SK-N-SH (cell line): ENCODE measurements around the gene PSMA6. TPM values are rescaled to one million over a fixed set of nuclear protein-coding genes. Genes with fewer than 3 reads are reported as not detected.

Source experiments
- CTCF ChIA-PET: fragments of 300-600, 350-600 bp; formaldehyde crosslinking; extraction: SDS; loops from one replicate; lab custom pipeline; 2021; lab: Yijun Ruan, JAX
- POLR2A ChIA-PET: fragments of 350-600 bp; sonication (Branson Sonifier 250); formaldehyde crosslinking; extraction: SDS; loops from one replicate; lab custom pipeline; 2020; ENCODE audit warnings: antibody characterized with exemption, inconsistent platforms; lab: Yijun Ruan, JAX
- DNase-seq: peaks from one replicate; pipeline ENCODE4 v3.0.0; 2012
- H2AFZ ChIP-seq: fragments of 200-600 bp; sonication (generic); 2 replicates; pipeline ENCODE4 v1.8.1; 2016; ENCODE audit warnings: antibody characterized with exemption, mild to moderate bottlenecking, low read depth
- H3F3A ChIP-seq: fragments of 200-600 bp; sonication (generic); replicated peaks from 2 replicates; pipeline ENCODE3; 2016; ENCODE audit warnings: antibody characterized with exemption, mild to moderate bottlenecking; ENCODE audit not compliant: insufficient read depth
- H3K27ac ChIP-seq, 2 experiments: fragments of 200-500 bp in 1 of 2; fragments of 200-600 bp in 1 of 2; sonication (Bioruptor generic) in 1 of 2; sonication (generic), shearing (Covaris generic) in 1 of 2; 2 replicates each; pipeline versions ENCODE4 v1.5.1 to v1.6.1; 2014 to 2016; ENCODE audit warnings: low read depth in 2 of 2, inconsistent platforms in 1 of 2, low read length in 1 of 2, mild to moderate bottlenecking in 1 of 2, mixed read lengths in 1 of 2
- H3K27me3 ChIP-seq: fragments of 200-600 bp; sonication (generic), shearing (Covaris generic); 2 replicates; pipeline ENCODE4 v1.6.1; 2016; ENCODE audit warnings: mixed run types; ENCODE audit not compliant: insufficient read depth
- H3K36me3 ChIP-seq, 2 experiments: fragments of 200-500 bp in 1 of 2; fragments of 200-600 bp in 1 of 2; sonication (Bioruptor generic) in 1 of 2; sonication (generic) in 1 of 2; replicated peaks in 1 of 2; 2 replicates each; pipeline versions ENCODE3 to v1.5.1; 2014 to 2016; ENCODE audit warnings: low read length in 1 of 2, mild to moderate bottlenecking in 1 of 2; ENCODE audit not compliant: insufficient read depth in 2 of 2, control insufficient read depth in 1 of 2
- H3K4me1 ChIP-seq, 2 experiments: fragments of 200-500 bp in 1 of 2; fragments of 200-600 bp in 1 of 2; sonication (Bioruptor generic) in 1 of 2; sonication (generic), shearing (Covaris generic) in 1 of 2; 2 replicates each; pipeline versions ENCODE4 v1.5.1 to v1.6.1; 2014 to 2016; ENCODE audit warnings: low read depth in 1 of 2, low read length in 1 of 2, mixed run types in 1 of 2; ENCODE audit not compliant: insufficient read depth in 2 of 2, control insufficient read depth in 1 of 2
- H3K4me2 ChIP-seq: fragments of 200-600 bp; sonication (generic), shearing (Covaris generic); 2 replicates; pipeline ENCODE4 v1.6.1; 2017; ENCODE audit warnings: mixed run types
- H3K4me3 ChIP-seq, 2 experiments: fragments of 200-500 bp in 1 of 2; fragments of 200-600 bp in 1 of 2; sonication (Bioruptor generic) in 1 of 2; sonication (generic), shearing (Covaris generic) in 1 of 2; 2 replicates each; pipeline versions ENCODE4 v1.5.1 to v1.8.1; 2014 to 2016; ENCODE audit warnings: low read depth in 2 of 2, inconsistent platforms in 1 of 2, low read length in 1 of 2, mild to moderate bottlenecking in 1 of 2, mixed read lengths in 1 of 2, moderate library complexity in 1 of 2
- H3K79me2 ChIP-seq: fragments of 200-600 bp; sonication (generic); 2 replicates; pipeline ENCODE4 v1.8.1; 2017; ENCODE audit warnings: mild to moderate bottlenecking; ENCODE audit not compliant: insufficient read depth
- H3K9ac ChIP-seq: fragments of 200-600 bp; sonication (generic); 2 replicates; pipeline ENCODE4 v1.6.1; 2017; ENCODE audit warnings: mixed run types
- H3K9me2 ChIP-seq: fragments of 200-600 bp; sonication (generic); 2 replicates; pipeline ENCODE4 v1.6.1; 2017; ENCODE audit warnings: mixed run types
- H3K9me3 ChIP-seq: fragments of 200-600 bp; sonication (generic); 2 replicates; pipeline ENCODE4 v1.6.1; 2017; ENCODE audit warnings: mixed run types, mild to moderate bottlenecking, moderate library complexity
- H4K20me1 ChIP-seq: fragments of 200-600 bp; sonication (generic); 2 replicates; pipeline ENCODE4 v1.6.1; 2017; ENCODE audit warnings: mild to moderate bottlenecking, mixed run types; ENCODE audit not compliant: insufficient read depth
- ELF1 ChIP-seq: IDR thresholded peaks from 2 replicates; pipeline ENCODE4 v1.4.0; 2012
- EP300 ChIP-seq, 2 experiments: IDR thresholded peaks; 2 replicates each; pipeline versions ENCODE4 v1.4.0 to v1.6.1; 2012; ENCODE audit warnings: borderline replicate concordance in 1 of 2, low read depth in 1 of 2, low read length in 1 of 2
- FOXJ3 ChIP-seq: sonication (generic); formaldehyde crosslinking; IDR thresholded peaks from 2 replicates; pipeline ENCODE4 v1.5.1; 2020; ENCODE audit warnings: mild to moderate bottlenecking, missing genetic modification reagents
- FOXM1 ChIP-seq: IDR thresholded peaks from 2 replicates; pipeline ENCODE4 v1.4.0; 2012; ENCODE audit warnings: low read depth, mild to moderate bottlenecking
- JUND ChIP-seq: IDR thresholded peaks from 2 replicates; pipeline ENCODE4 v1.4.0; 2012
- MXI1 ChIP-seq: IDR thresholded peaks from 2 replicates; pipeline ENCODE4 v1.6.1; 2012; ENCODE audit warnings: mild to moderate bottlenecking, low read depth, low read length, improper control_type of control experiment
- NFIC ChIP-seq: IDR thresholded peaks from 2 replicates; pipeline ENCODE4 v1.4.0; 2012; ENCODE audit warnings: borderline replicate concordance
- POLR2AphosphoS5 ChIP-seq: IDR thresholded peaks from 2 replicates; pipeline ENCODE4 v1.6.1; 2012; ENCODE audit warnings: low read depth, low read length
- RAD21 ChIP-seq: IDR thresholded peaks from 2 replicates; pipeline ENCODE4 v1.6.1; 2012; ENCODE audit warnings: mild to moderate bottlenecking, low read length
- RFX5 ChIP-seq: IDR thresholded peaks from 2 replicates; pipeline ENCODE4 v1.6.1; 2012; ENCODE audit warnings: mild to moderate bottlenecking, improper control_type of control experiment, low read length
- YY1 ChIP-seq: IDR thresholded peaks from 2 replicates; pipeline ENCODE4 v1.4.0; 2012; ENCODE audit warnings: low read depth, mild to moderate bottlenecking
- WGBS: methylation state at CpG from one replicate; pipeline ENCODE4 v1.1.6; 2017; ENCODE audit warnings: low lambda C conversion rate; 5-methylcytosine and 5-hydroxymethylcytosine counted together
- polyA plus RNA-seq, 3 experiments: library from polyadenylated mRNA; depleted of rRNA; stranded (reverse); fragments of >200 nt; gene quantifications; 2 replicates each; pipeline ENCODE4 v1.2.3, GENCODE V29; 2012
- TF ChIP-seq, protein P1 (sequence below): IDR thresholded peaks from 2 replicates; pipeline ENCODE4 v1.4.0; 2012; ENCODE audit warnings: low read depth
- TF ChIP-seq, protein P2 (sequence below): fragments of 150-350 bp; IDR thresholded peaks from 2 replicates; pipeline ENCODE4 v1.6.1; 2017; ENCODE audit warnings: antibody characterized with exemption, low read length, low read depth, borderline replicate concordance
- TF ChIP-seq, protein P3 (sequence below): fragments of 200-600 bp; sonication (generic); IDR thresholded peaks from 2 replicates; pipeline ENCODE4 v1.6.1; 2017; ENCODE audit warnings: antibody characterized with exemption, mild to moderate bottlenecking, moderate library complexity
- TF ChIP-seq, protein P4 (sequence below): IDR thresholded peaks from 2 replicates; pipeline ENCODE4 v1.4.0; 2012; ENCODE audit warnings: low read depth, borderline replicate concordance

PSMA6 gene
- polyA plus RNA-seq, 1 of the 3 experiments (the other 2 are of a cell fraction) = 174 TPM

DNA sequence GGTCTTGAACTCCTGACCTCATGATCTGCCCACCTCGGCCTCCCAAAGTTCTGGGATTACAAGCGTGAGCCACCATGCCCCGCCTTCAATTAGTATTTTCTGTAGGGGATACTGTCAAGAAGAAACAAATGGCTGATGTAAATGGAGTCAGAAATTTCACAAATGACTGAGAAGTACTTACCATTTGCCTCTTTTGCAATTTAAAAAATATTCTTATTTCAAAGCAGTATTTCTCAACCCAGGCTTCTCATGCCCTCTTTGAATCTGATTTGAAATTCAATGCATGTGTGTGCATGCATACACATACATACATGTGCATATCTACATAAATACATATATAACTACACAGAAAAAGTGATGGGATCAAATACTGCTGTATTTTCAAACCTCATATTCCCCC lies 4.4 kb downstream of the PSMA6 start:
- peaks cover 2 to 13% of the 10 kb centered on the region in 2 experiments for H3K36me3 ChIP-seq
- H3K27ac ChIP-seq = no peak overlapping the region
- TF ChIP-seq RFX5 (no peak), EP300 (IDR thresholded peaks at IDR 0.05; ENCODE audit: borderline replicate concordance in 1 of 2, low read depth in 1 of 2, low read length in 1 of 2) (no peak), POLR2AphosphoS5 (no peak), MXI1 (no peak), JUND (no peak), YY1 (no peak), FOXM1 (no peak), ELF1 (no peak), FOXJ3 (CRISPR knock-in tag) (no peak), NFIC (no peak), RAD21 (no peak)
- TF ChIP-seq, protein P1, sequence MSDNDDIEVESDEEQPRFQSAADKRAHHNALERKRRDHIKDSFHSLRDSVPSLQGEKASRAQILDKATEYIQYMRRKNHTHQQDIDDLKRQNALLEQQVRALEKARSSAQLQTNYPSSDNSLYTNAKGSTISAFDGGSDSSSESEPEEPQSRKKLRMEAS = no peak
- TF ChIP-seq, protein P2, sequence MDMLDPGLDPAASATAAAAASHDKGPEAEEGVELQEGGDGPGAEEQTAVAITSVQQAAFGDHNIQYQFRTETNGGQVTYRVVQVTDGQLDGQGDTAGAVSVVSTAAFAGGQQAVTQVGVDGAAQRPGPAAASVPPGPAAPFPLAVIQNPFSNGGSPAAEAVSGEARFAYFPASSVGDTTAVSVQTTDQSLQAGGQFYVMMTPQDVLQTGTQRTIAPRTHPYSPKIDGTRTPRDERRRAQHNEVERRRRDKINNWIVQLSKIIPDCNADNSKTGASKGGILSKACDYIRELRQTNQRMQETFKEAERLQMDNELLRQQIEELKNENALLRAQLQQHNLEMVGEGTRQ = no peak
- TF ChIP-seq, protein P3, sequence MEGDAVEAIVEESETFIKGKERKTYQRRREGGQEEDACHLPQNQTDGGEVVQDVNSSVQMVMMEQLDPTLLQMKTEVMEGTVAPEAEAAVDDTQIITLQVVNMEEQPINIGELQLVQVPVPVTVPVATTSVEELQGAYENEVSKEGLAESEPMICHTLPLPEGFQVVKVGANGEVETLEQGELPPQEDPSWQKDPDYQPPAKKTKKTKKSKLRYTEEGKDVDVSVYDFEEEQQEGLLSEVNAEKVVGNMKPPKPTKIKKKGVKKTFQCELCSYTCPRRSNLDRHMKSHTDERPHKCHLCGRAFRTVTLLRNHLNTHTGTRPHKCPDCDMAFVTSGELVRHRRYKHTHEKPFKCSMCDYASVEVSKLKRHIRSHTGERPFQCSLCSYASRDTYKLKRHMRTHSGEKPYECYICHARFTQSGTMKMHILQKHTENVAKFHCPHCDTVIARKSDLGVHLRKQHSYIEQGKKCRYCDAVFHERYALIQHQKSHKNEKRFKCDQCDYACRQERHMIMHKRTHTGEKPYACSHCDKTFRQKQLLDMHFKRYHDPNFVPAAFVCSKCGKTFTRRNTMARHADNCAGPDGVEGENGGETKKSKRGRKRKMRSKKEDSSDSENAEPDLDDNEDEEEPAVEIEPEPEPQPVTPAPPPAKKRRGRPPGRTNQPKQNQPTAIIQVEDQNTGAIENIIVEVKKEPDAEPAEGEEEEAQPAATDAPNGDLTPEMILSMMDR = no peak
- TF ChIP-seq, protein P4, sequence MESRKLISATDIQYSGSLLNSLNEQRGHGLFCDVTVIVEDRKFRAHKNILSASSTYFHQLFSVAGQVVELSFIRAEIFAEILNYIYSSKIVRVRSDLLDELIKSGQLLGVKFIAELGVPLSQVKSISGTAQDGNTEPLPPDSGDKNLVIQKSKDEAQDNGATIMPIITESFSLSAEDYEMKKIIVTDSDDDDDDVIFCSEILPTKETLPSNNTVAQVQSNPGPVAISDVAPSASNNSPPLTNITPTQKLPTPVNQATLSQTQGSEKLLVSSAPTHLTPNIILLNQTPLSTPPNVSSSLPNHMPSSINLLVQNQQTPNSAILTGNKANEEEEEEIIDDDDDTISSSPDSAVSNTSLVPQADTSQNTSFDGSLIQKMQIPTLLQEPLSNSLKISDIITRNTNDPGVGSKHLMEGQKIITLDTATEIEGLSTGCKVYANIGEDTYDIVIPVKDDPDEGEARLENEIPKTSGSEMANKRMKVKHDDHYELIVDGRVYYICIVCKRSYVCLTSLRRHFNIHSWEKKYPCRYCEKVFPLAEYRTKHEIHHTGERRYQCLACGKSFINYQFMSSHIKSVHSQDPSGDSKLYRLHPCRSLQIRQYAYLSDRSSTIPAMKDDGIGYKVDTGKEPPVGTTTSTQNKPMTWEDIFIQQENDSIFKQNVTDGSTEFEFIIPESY = no peak
- H2AFZ ChIP-seq = no peak overlapping the region
- H3K9me2 ChIP-seq = no peaks in the 10 kb centered on the region
- H3F3A ChIP-seq = peaks cover 14% of the 10 kb centered on the region
- H4K20me1 ChIP-seq = peaks cover 51% of the 10 kb centered on the region
- ChIA-PET CTCF (no interaction called here), POLR2A (interaction anchor here (0.6 kb wide), 1 partner anchor 155 kb away, joined by 4 read pairs; no protein-coding TSS in a partner anchor)
- H3K4me1 ChIP-seq = peaks cover 0 to 6% of the 10 kb centered on the region in 2 experiments; a peak in 3 of 4 replicates
- no peak overlapping the region for H3K9ac ChIP-seq
- no peak overlapping the region for H3K4me3 ChIP-seq
- no peaks in the 10 kb centered on the region for H3K27me3 ChIP-seq
- H3K79me2 ChIP-seq = peaks cover 93% of the 10 kb centered on the region
- no peak for DNase-seq
- H3K4me2 ChIP-seq = no peak overlapping the region
- 88% methylated on average over 3 of the region's 3 CpGs for WGBS
- H3K9me3 ChIP-seq = no peaks in the 10 kb centered on the region
